Measurements from ENCODE around the gene PAPSS2.

GRCh38 chr10:87771871-87772500, 112.3 kb downstream of the PAPSS2 start:
- no peak for TF ChIP-seq TCF7 (CRISPR knock-in tag; IDR thresholded peaks at IDR 0.05; ENCODE audit: low read depth)
- no peak for TF ChIP-seq CTCF (IDR thresholded peaks at IDR 0.05)
- no peak for TF ChIP-seq CREM (CRISPR knock-in tag; IDR thresholded peaks at IDR 0.05)
- no peak for TF ChIP-seq SP1 (CRISPR knock-in tag; conservative IDR thresholded peaks at IDR 0.05)
- no peak for TF ChIP-seq CREB1 (CRISPR knock-in tag; IDR thresholded peaks at IDR 0.05)
- no peak for TF ChIP-seq ZNF512 (CRISPR knock-in tag; IDR thresholded peaks at IDR 0.05; ENCODE audit: borderline replicate concordance)
- TF ChIP-seq NR3C1 (CRISPR knock-in tag; conservative IDR thresholded peaks at IDR 0.05; ENCODE audit: low read depth) = no peak
- no peak for TF ChIP-seq MAX (CRISPR knock-in tag; IDR thresholded peaks at IDR 0.05)
- no peak for TF ChIP-seq TEAD4 (CRISPR knock-in tag; IDR thresholded peaks at IDR 0.05)
- no peak for TF ChIP-seq ZNF138 (CRISPR knock-in tag; conservative IDR thresholded peaks at IDR 0.05)
- no peak for TF ChIP-seq MLX (CRISPR knock-in tag; IDR thresholded peaks at IDR 0.05)
- TF ChIP-seq MXD4 (CRISPR knock-in tag; IDR thresholded peaks at IDR 0.05; ENCODE audit: borderline replicate concordance) = no peak
- no peak for TF ChIP-seq ZNF263 (CRISPR knock-in tag; IDR thresholded peaks at IDR 0.05; ENCODE audit: low read depth)

Measured in WTC11 (cell line).